HCT116 (cell line): Measurements from ENCODE around the gene ESRRG.

Experiments
- ATF3 ChIP-seq: IDR thresholded peaks from 2 replicates; pipeline ENCODE4 v1.6.1; 2012
- CEBPB ChIP-seq: IDR thresholded peaks from 2 replicates; pipeline ENCODE4 v1.6.1; 2012; ENCODE audit warnings: low read depth
- CTCF ChIP-seq, 3 experiments: fragments of 200-600 bp in 1 of 3; sonication (generic) in 1 of 3; IDR thresholded peaks in 2 of 3; conservative IDR thresholded peaks in 1 of 3; 2 replicates each; pipeline ENCODE4 v1.5.1; 2012 to 2017; ENCODE audit warnings: low read depth in 2 of 3, low read length in 2 of 3, antibody characterized with exemption in 1 of 3, borderline replicate concordance in 1 of 3, control low read depth in 1 of 3, mild to moderate bottlenecking in 1 of 3, mixed read lengths in 1 of 3, mixed run types in 1 of 3, moderate library complexity in 1 of 3; ENCODE audit not compliant: insufficient read depth in 1 of 3
- EZH2 ChIP-seq: fragments of 200-600 bp; sonication (generic); IDR thresholded peaks from 2 replicates; pipeline ENCODE4 v1.6.1; 2017; ENCODE audit warnings: antibody characterized with exemption, mixed run types
- EZH2phosphoT487 ChIP-seq: fragments of 200-600 bp; IDR thresholded peaks from 2 replicates; pipeline ENCODE4 v1.6.1; 2018; ENCODE audit warnings: antibody characterized with exemption, borderline replicate concordance
- JUND ChIP-seq: IDR thresholded peaks from 2 replicates; pipeline ENCODE4 v1.6.1; 2012
- MAX ChIP-seq: IDR thresholded peaks from 2 replicates; pipeline ENCODE4 v1.6.1; 2012
- POLR2A ChIP-seq: IDR thresholded peaks from 2 replicates; pipeline ENCODE4 v1.7.0; 2011; ENCODE audit warnings: borderline replicate concordance; ENCODE audit not compliant: insufficient read depth, insufficient read length; ENCODE audit errors: extremely low read depth
- POLR2AphosphoS5 ChIP-seq: IDR thresholded peaks from 2 replicates; pipeline ENCODE4 v1.6.1; 2011; ENCODE audit warnings: mild to moderate bottlenecking, low read depth, low read length, moderate library complexity
- REST ChIP-seq: IDR thresholded peaks from 2 replicates; pipeline ENCODE4 v1.6.1; 2012; ENCODE audit warnings: low read depth
- SP1 ChIP-seq: IDR thresholded peaks from 2 replicates; pipeline ENCODE4 v1.6.1; 2012; ENCODE audit warnings: low read depth
- SRF ChIP-seq: IDR thresholded peaks from 2 replicates; pipeline ENCODE4 v1.6.1; 2012; ENCODE audit warnings: low read depth
- YY1 ChIP-seq: IDR thresholded peaks from 2 replicates; pipeline ENCODE4 v1.6.1; 2011; ENCODE audit warnings: low read length, low read depth, moderate library complexity, mild to moderate bottlenecking; ENCODE audit not compliant: insufficient replicate concordance; ENCODE audit errors: extremely low read depth

GRCh38 chr1:216688127-216688657, 35.0 kb downstream of the ESRRG start:
- TF ChIP-seq YY1 (no peak), MAX (no peak), SRF (no peak), JUND (no peak), CTCF (IDR thresholded peaks at IDR 0.05 in 2 of 3, conservative IDR thresholded peaks at IDR 0.05 in 1 of 3; ENCODE audit: borderline replicate concordance in 1 of 3, insufficient read depth in 1 of 3, low read depth in 2 of 3, low read length in 2 of 3) (no peak), POLR2A (no peak), SP1 (no peak), EZH2 (no peak), EZH2phosphoT487 (no peak), REST (no peak), ATF3 (no peak), POLR2AphosphoS5 (no peak), CEBPB (no peak)
